GM12892 (cell line): Measurements from ENCODE around the gene SUPT3H.

Source experiments
- DNase-seq: peaks from one replicate; pipeline ENCODE4 v3.0.0; 2011; ENCODE audit not compliant: insufficient read length
- FAIRE-seq: peaks from 2 replicates; lab custom pipeline; 2011; peaks lifted over from hg19 to GRCh38; lab: Jason Lieb, UNC
- POLR2A ChIP-seq: IDR thresholded peaks from 2 replicates; pipeline ENCODE4 v1.6.1; 2011; ENCODE audit warnings: low read depth, low read length, control low read depth
- POLR2AphosphoS5 ChIP-seq: IDR thresholded peaks from 2 replicates; pipeline ENCODE4 v1.6.1; 2011; ENCODE audit warnings: low read depth, low read length, control low read depth
- TAF1 ChIP-seq: IDR thresholded peaks from 2 replicates; pipeline ENCODE4 v1.6.1; 2011; ENCODE audit warnings: low read depth, mild to moderate bottlenecking, control low read depth, low read length, borderline replicate concordance

Gene SUPT3H

DNA sequence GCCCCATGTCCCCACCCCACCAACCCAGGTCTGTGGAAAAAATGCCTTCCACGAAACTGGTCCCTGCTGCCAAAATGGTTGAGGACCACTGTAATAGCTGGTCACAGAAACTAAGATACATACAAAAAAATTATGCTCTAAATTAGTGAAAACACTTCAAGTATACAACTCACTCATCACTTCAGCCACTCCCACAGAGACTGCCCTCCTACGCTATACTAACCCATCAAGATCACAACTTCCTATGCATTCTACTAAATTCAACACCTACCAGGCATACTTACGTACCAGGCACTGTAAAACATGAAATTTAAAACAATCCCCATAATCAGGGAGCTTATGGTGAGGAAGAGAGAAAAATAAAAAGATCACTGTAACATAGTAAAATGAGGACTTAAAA lies 26.7 kb downstream of the SUPT3H start:
- DNase-seq, result no peak
- FAIRE-seq, result no peak
- no peak for TF ChIP-seq POLR2AphosphoS5
- no peak for TF ChIP-seq POLR2A
- no peak for TF ChIP-seq TAF1

DNA sequence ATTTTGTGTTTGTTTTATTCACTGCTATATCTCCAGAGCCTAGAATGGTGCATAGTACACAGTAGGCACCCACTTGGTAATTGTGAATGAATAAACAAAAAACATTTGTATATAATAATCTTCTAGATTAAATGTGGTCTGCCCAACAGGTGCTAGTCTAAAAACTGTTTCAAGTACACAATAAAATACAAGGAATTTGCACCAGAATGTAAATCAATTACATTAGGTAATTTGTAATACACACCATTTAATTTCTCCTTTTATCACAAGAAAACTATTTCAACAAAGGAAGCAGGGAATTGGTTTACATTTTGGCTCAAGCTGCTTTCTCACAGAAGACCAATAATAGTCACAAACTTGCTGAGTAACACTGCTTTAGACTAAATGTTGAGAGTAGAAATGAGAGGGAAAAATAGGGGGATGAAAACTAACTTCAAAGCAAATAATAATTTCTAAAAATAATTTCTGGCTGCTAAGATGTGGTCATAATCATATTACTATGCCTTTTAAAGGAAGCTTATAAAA lies 27.5 kb downstream of the SUPT3H start:
- no peak for TF ChIP-seq TAF1
- TF ChIP-seq POLR2A, result no peak
- no peak for TF ChIP-seq POLR2AphosphoS5
- FAIRE-seq (no peak), DNase-seq (no peak)

- no peak for FAIRE-seq
- DNase-seq, result no peak
- TF ChIP-seq TAF1 (no peak), POLR2A (no peak), POLR2AphosphoS5 (no peak)
Observed at GRCh38 chr6:45344900-45345299, 32.8 kb downstream of the SUPT3H start.

DNA sequence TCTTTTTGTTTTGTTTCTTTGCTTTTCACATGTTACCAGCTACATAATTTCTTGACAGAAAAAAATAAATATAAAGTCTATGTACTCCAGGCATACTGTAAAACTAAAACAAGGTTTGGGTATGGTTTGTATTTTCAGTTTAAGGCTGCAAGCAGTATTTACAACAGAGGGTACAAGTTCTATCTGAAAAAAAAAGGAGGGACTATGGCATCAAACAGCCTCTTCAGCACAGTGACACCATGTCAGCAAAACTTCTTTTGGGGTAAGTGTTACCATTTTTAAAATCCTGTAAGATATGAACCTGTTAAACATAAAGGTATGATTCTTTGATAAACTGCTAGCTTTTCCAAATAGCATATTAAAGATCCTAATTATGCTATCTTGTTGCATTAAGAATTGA lies 49.2 kb downstream of the SUPT3H start:
- DNase-seq, result no peak
- FAIRE-seq, result no peak
- TF ChIP-seq TAF1 (no peak), POLR2AphosphoS5 (no peak), POLR2A (no peak)

- DNase-seq, result no peak
- no peak for FAIRE-seq
- TF ChIP-seq TAF1, result no peak
- no peak for TF ChIP-seq POLR2AphosphoS5
- TF ChIP-seq POLR2A, result no peak
Observed at GRCh38 chr6:45327956-45328522, 49.7 kb downstream of the SUPT3H start, which contains the start of gene RUNX2. RUNX2 (plus strand) TSS chr6:45328330; CDS start chr6:45328727, 397 bp downstream.

DNA sequence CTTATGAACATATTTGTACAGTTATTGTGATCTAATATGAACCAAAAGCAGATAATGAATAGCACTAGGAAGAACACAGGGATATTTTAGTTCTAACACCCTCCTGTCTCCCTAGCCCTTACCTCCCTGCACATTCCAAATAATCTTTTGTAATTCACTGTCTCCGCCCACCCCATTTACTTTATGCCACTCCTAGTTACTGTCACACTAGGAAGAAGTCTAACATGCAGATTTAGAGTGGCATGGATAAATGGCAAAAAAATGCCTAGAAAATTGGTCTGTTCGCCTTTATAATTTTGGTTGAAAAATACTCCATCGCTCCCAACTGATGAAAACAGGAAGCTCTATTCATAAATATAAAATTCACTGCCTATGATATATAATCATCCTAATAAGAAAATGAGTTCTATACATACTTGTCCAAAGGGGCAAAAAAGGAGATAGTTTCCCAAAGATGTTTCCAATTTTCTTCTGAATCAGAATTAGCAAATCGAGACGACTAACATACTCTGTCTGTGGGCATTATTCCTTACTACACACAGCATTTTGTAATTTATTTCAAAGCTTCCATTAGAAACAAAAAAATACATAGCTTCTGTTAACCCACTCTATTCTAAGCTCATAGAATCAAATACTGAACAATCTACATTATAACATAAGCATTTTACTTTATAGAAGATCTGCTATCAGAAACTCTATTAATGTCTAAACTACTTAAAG lies 50.9 kb downstream of the SUPT3H start:
- DNase-seq (no peak), FAIRE-seq (no peak)
- TF ChIP-seq TAF1 (no peak), POLR2AphosphoS5 (no peak), POLR2A (no peak)

DNA sequence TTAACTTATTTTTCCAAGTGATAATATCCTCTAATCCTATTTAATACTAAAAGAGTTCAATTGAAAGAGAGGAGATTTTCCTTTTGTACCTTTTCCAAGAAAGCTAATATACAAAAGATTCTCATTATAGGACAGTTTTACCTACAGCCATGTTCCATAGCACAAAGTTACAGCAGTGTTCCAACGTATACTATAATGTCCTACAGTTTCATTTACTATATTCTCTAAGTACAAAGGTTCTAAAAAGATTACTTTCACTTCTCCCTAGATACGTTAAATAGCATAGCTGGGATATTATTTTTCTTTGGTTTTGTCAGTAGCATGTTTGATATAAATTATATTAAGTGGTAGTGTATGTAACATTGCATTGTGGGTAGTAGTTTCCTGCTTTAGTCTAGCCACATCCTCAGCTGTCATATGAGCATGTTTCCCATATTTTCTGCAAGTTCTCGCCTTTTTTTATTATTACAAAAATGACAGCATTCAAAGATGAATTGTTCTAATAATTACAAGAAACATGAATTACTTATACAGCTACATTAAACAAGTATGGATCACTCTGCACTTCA lies 54.0 kb downstream of the SUPT3H start:
- FAIRE-seq, result no peak
- TF ChIP-seq POLR2A, result no peak
- TF ChIP-seq TAF1, result no peak
- no peak for TF ChIP-seq POLR2AphosphoS5
- no peak for DNase-seq

DNA sequence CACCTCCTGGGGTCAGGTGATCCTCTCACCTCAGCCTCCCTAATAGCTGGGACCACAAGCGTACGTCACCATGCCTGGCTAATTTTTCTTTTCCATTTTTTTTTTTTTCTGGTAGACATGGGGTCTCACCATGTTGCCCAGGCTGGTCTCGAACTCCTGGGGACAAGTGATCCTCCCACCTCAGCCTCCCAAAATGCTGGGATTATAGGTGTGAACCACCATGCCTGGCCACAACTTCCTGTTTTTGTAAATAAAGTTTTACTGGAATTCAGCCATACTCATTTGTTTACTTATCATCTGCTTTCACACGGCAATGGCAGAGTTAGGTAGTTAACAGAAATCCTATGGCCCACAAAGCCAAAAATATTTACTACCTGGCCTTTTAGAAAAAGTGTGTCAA lies 57.4 kb downstream of the SUPT3H start:
- TF ChIP-seq POLR2A (no peak), POLR2AphosphoS5 (no peak), TAF1 (no peak)
- no peak for FAIRE-seq
- no peak for DNase-seq

GRCh38 chr6:45314146-45314545 lies 63.6 kb downstream of the SUPT3H start:
- DNase-seq, result no peak
- TF ChIP-seq POLR2A (no peak), POLR2AphosphoS5 (no peak)
- FAIRE-seq, result no peak

- TF ChIP-seq POLR2AphosphoS5 (no peak), POLR2A (no peak), TAF1 (no peak)
- FAIRE-seq (no peak), DNase-seq (no peak)
Observed at GRCh38 chr6:45310118-45310788, 67.5 kb downstream of the SUPT3H start.

DNA sequence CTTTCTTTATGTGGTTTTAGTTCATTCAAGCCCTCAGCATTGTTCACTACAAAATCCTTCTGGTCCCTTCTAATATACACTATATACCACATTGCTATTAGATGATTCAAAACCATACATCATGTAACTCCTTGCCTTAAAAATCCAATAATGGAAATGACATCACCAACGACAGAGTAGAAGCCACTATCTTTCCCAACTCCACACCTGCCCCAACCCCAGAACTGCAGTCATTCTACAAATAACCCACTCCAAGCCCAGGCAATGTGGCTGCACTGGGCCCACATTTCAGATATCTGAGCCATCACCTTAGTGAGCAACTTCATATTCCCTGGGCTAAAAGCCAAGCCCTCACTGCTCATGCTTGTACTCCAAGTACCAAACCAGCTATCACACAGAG lies 72.2 kb downstream of the SUPT3H start:
- TF ChIP-seq POLR2AphosphoS5 (no peak), TAF1 (no peak)
- no peak for FAIRE-seq
- DNase-seq, result no peak

DNA sequence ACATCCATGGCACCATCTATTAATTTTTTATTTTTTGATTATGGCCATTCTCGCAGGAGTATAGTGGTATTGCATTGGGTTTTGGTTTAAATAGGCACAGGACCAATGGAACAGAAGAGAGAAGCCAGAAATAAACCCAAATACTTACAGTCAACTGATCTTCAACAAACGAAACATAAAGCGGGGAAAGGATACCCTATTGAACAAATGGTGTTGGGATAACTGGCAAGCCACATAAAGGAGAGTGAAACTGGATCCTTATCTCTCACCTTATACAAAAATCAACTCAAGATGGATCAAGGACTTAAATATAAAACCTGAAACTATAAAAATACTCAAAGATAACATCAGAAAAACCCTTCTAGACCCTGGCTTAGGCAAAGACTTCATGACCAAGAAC lies 74.9 kb downstream of the SUPT3H start:
- FAIRE-seq (no peak), DNase-seq (no peak)

More for the DNA sequence above, 74.9 kb downstream of the SUPT3H start:
- TF ChIP-seq TAF1 (no peak), POLR2AphosphoS5 (no peak), POLR2A (no peak)
